HUES48 (cell line): ENCODE measurements around the gene CMBL.
A peak's percentile ranks its signal among the peaks of the same experiment; 100 is the strongest.
"Not testable (repeated sequence)": the region's sequence is repeated elsewhere in the genome, so short reads cannot be mapped to it uniquely, and the experiment has no call there.

Source experiments
- H3K27ac ChIP-seq: one replicate; pipeline ENCODE4 v1.7.0; 2013; ENCODE audit warnings: low read depth, low read length, inconsistent platforms
- H3K27me3 ChIP-seq: 2 replicates; pipeline ENCODE4 v1.6.1; 2013; ENCODE audit warnings: mild to moderate bottlenecking, low read length; ENCODE audit not compliant: control insufficient read depth, insufficient read depth
- H3K36me3 ChIP-seq: 2 replicates; pipeline ENCODE4 v1.6.1; 2013; ENCODE audit warnings: low read length; ENCODE audit not compliant: control insufficient read depth, insufficient read depth
- H3K4me1 ChIP-seq: 2 replicates; pipeline ENCODE4 v1.6.1; 2013; ENCODE audit warnings: mild to moderate bottlenecking, low read length; ENCODE audit not compliant: control insufficient read depth, insufficient read depth
- H3K4me3 ChIP-seq: 2 replicates; pipeline ENCODE4 v1.5.1; 2013; ENCODE audit warnings: mild to moderate bottlenecking, low read depth, low read length
- H3K9ac ChIP-seq: 2 replicates; pipeline ENCODE4 v1.6.1; 2013; ENCODE audit warnings: mild to moderate bottlenecking, low read depth, low read length, moderate library complexity
- H3K9me3 ChIP-seq: 2 replicates; pipeline ENCODE4 v1.6.1; 2013; ENCODE audit warnings: low read length; ENCODE audit not compliant: control insufficient read depth, insufficient read depth

Gene CMBL

GRCh38 chr5:10279328-10279727 lies 28.4 kb downstream of the CMBL start:
- Histone ChIP-seq H3K4me1 (peaks cover 13% of the 10 kb centered on the region), H3K27me3 (no peaks in the 10 kb centered on the region), H3K9me3 (no peaks in the 10 kb centered on the region), H3K9ac (no peak overlapping the region), H3K4me3 (no peak overlapping the region), H3K27ac (no peak overlapping the region), H3K36me3 (no peaks in the 10 kb centered on the region)

- Histone ChIP-seq H3K27ac (no peak overlapping the region), H3K9me3 (no peaks in the 10 kb centered on the region), H3K4me3 (no peak overlapping the region), H3K9ac (no peak overlapping the region), H3K4me1 (peaks cover 11% of the 10 kb centered on the region), H3K27me3 (no peaks in the 10 kb centered on the region), H3K36me3 (no peaks in the 10 kb centered on the region)
These were observed 28.9 kb downstream of the CMBL start for GRCh38 chr5:10278658-10279279.

GRCh38 chr5:10277773-10278630 lies 29.7 kb downstream of the CMBL start:
- no peaks in the 10 kb centered on the region for H3K36me3 ChIP-seq
- no peak overlapping the region for H3K9ac ChIP-seq
- H3K27me3 ChIP-seq, result no peaks in the 10 kb centered on the region
- peaks cover 11% of the 10 kb centered on the region for H3K4me1 ChIP-seq
- H3K27ac ChIP-seq, result no peak overlapping the region
- H3K9me3 ChIP-seq, result no peaks in the 10 kb centered on the region
- no peak overlapping the region for H3K4me3 ChIP-seq

GRCh38 chr5:10276691-10277090 lies 31.0 kb downstream of the CMBL start:
- H3K9ac ChIP-seq, result no peak overlapping the region

GRCh38 chr5:10275991-10276390 lies 31.7 kb downstream of the CMBL start:
- Histone ChIP-seq H3K27me3 (no peaks in the 10 kb centered on the region), H3K9ac (no peak overlapping the region; the same call in 1 of the 2 replicates), H3K9me3 (no peaks in the 10 kb centered on the region), H3K27ac (peak overlapping the region; percentile 10), H3K4me1 (peaks cover 11% of the 10 kb centered on the region), H3K4me3 (0 out of 2 replicates have a peak overlapping the region, but pooled peaks have one; percentile 16), H3K36me3 (no peaks in the 10 kb centered on the region)

More at GRCh38 chr5:10276691-10277090, 31.0 kb downstream of the CMBL start:
- Histone ChIP-seq H3K27ac (no peak overlapping the region), H3K27me3 (no peaks in the 10 kb centered on the region), H3K9me3 (no peaks in the 10 kb centered on the region), H3K4me1 (peaks cover 11% of the 10 kb centered on the region), H3K36me3 (no peaks in the 10 kb centered on the region), H3K4me3 (no peak overlapping the region)

GRCh38 chr5:10275460-10275859 lies 32.2 kb downstream of the CMBL start:
- Histone ChIP-seq H3K27ac (no peak overlapping the region), H3K27me3 (no peaks in the 10 kb centered on the region), H3K36me3 (no peaks in the 10 kb centered on the region), H3K4me1 (peaks cover 12% of the 10 kb centered on the region), H3K9me3 (no peaks in the 10 kb centered on the region), H3K9ac (no peak overlapping the region; the same call in 1 of the 2 replicates), H3K4me3 (0 out of 2 replicates have a peak overlapping the region, but pooled peaks have one; percentile 16)

GRCh38 chr5:10272875-10273209 lies 34.9 kb downstream of the CMBL start:
- H3K4me3 ChIP-seq, H3K9me3 ChIP-seq, H3K27me3 ChIP-seq, H3K9ac ChIP-seq, H3K36me3 ChIP-seq, H3K27ac ChIP-seq: not testable (repeated sequence)
- peaks cover 18% of the 10 kb centered on the region for H3K4me1 ChIP-seq

- H3K4me3 ChIP-seq, result no peak overlapping the region
- H3K27me3 ChIP-seq, result no peaks in the 10 kb centered on the region
- no peak overlapping the region for H3K27ac ChIP-seq
- no peak overlapping the region for H3K9ac ChIP-seq
- H3K9me3 ChIP-seq, result no peaks in the 10 kb centered on the region
- no peaks in the 10 kb centered on the region for H3K36me3 ChIP-seq
- H3K4me1 ChIP-seq, result peaks cover 18% of the 10 kb centered on the region
These were observed 35.4 kb downstream of the CMBL start for GRCh38 chr5:10272053-10272874.

GRCh38 chr5:10268100-10268499 lies 39.6 kb downstream of the CMBL start:
- H3K4me3 ChIP-seq, result no peak overlapping the region
- H3K4me1 ChIP-seq, result peaks cover 8% of the 10 kb centered on the region; the same call in 1 of the 2 replicates
- no peak overlapping the region for H3K9ac ChIP-seq
- H3K9me3 ChIP-seq, result no peaks in the 10 kb centered on the region
- H3K27ac ChIP-seq, result peak overlapping the region; percentile 15
- peaks cover 27% of the 10 kb centered on the region for H3K36me3 ChIP-seq
- no peaks in the 10 kb centered on the region for H3K27me3 ChIP-seq

GRCh38 chr5:10266839-10267238 lies 40.9 kb downstream of the CMBL start:
- Histone ChIP-seq H3K4me1 (peaks cover 8% of the 10 kb centered on the region; the same call in 1 of the 2 replicates), H3K4me3 (no peak overlapping the region), H3K36me3 (peaks cover 40% of the 10 kb centered on the region), H3K9ac (no peak overlapping the region), H3K27ac (no peak overlapping the region), H3K9me3 (no peaks in the 10 kb centered on the region), H3K27me3 (no peaks in the 10 kb centered on the region)
